Osteoblast (primary cell): ENCODE data around the gene RBFOX2. TPM values are rescaled to one million over a fixed set of nuclear protein-coding genes. Genes with fewer than 3 reads are reported as not detected.

Experiments used
- DNase-seq: peaks from one replicate; pipeline ENCODE4 v3.0.0; 2011; ENCODE audit warnings: low spot score, mixed read lengths; ENCODE audit not compliant: insufficient read length; ENCODE audit errors: missing footprints
- H2AFZ ChIP-seq: 2 replicates; pipeline ENCODE4 v1.6.0; 2011; ENCODE audit warnings: mild to moderate bottlenecking, low read length
- H3K27ac ChIP-seq: 2 replicates; pipeline ENCODE4 v1.5.1; 2011; ENCODE audit warnings: mild to moderate bottlenecking, low read depth, low read length, moderate library complexity
- H3K27me3 ChIP-seq: 2 replicates; pipeline ENCODE4 v1.6.0; 2012; ENCODE audit warnings: mild to moderate bottlenecking, control low read depth, inconsistent platforms, low read length, moderate library complexity; ENCODE audit not compliant: insufficient read depth
- H3K36me3 ChIP-seq: 2 replicates; pipeline ENCODE4 v1.5.1; 2011; ENCODE audit warnings: mild to moderate bottlenecking, low read length, control low read depth, moderate library complexity; ENCODE audit not compliant: insufficient read depth
- H3K4me1 ChIP-seq: 2 replicates; pipeline ENCODE4 v1.5.1; 2011; ENCODE audit warnings: mild to moderate bottlenecking, low read length, control low read depth, moderate library complexity; ENCODE audit not compliant: insufficient read depth
- H3K4me2 ChIP-seq: 2 replicates; pipeline ENCODE4 v1.6.0; 2011; ENCODE audit warnings: mild to moderate bottlenecking, low read length; ENCODE audit not compliant: insufficient read depth
- H3K4me3 ChIP-seq: fragments of 200-600 bp; sonication (generic); 3 replicates; pipeline ENCODE4 v1.5.1; 2012; ENCODE audit warnings: mild to moderate bottlenecking, low read length, inconsistent platforms; ENCODE audit not compliant: insufficient read depth
- H3K79me2 ChIP-seq: 2 replicates; pipeline ENCODE4 v1.6.0; 2012; ENCODE audit warnings: mild to moderate bottlenecking, low read length, control low read depth, inconsistent platforms; ENCODE audit not compliant: insufficient read depth
- H3K9me3 ChIP-seq: 2 replicates; pipeline ENCODE4 v1.5.1; 2011; ENCODE audit warnings: low read depth, low read length, control low read depth
- H4K20me1 ChIP-seq: 2 replicates; pipeline ENCODE4 v1.6.0; 2012; ENCODE audit warnings: mild to moderate bottlenecking, low read length, control low read depth; ENCODE audit not compliant: insufficient read depth
- CTCF ChIP-seq: IDR thresholded peaks from 2 replicates; pipeline ENCODE4 v1.5.1; 2011; ENCODE audit warnings: mild to moderate bottlenecking, low read depth, low read length, moderate library complexity; ENCODE audit errors: extremely low read depth
- total RNA-seq: library from RNA; depleted of rRNA; stranded (reverse); fragments of >200 nt; gene quantifications from 2 replicates; pipeline ENCODE4 v1.2.3, GENCODE V29; 2012

The RBFOX2 gene
- total RNA-seq, 1 donor: 171 TPM

GRCh38 chr22:35782504-35782903, 246.1 kb downstream of the RBFOX2 start:
- Histone ChIP-seq H3K4me1 (peaks cover 41% of the 10 kb centered on the region), H3K4me3 (no peak overlapping the region), H3K79me2 (peaks cover 78% of the 10 kb centered on the region), H4K20me1 (peaks cover 34% of the 10 kb centered on the region), H3K27ac (no peak overlapping the region), H3K27me3 (no peaks in the 10 kb centered on the region), H3K4me2 (no peak overlapping the region), H3K9me3 (no peaks in the 10 kb centered on the region), H3K36me3 (peaks cover 17% of the 10 kb centered on the region), H2AFZ (no peak overlapping the region)
- no peak for DNase-seq
- no peak for TF ChIP-seq CTCF

GRCh38 chr22:35781898-35782297, 246.7 kb downstream of the RBFOX2 start:
- Histone ChIP-seq H3K79me2 (peaks cover 71% of the 10 kb centered on the region), H3K4me3 (no peak overlapping the region), H3K36me3 (peaks cover 17% of the 10 kb centered on the region), H3K9me3 (no peaks in the 10 kb centered on the region), H3K27ac (no peak overlapping the region), H3K4me1 (peaks cover 43% of the 10 kb centered on the region), H3K27me3 (no peaks in the 10 kb centered on the region), H2AFZ (no peak overlapping the region), H4K20me1 (peaks cover 34% of the 10 kb centered on the region), H3K4me2 (no peak overlapping the region)
- no peak for TF ChIP-seq CTCF
- DNase-seq: no peak

- Histone ChIP-seq H3K4me1 (peaks cover 13% of the 10 kb centered on the region), H3K9me3 (no peaks in the 10 kb centered on the region), H3K4me2 (peak overlapping the region; percentile 63), H3K27ac (peak overlapping the region; percentile 38), H4K20me1 (peaks cover 6% of the 10 kb centered on the region), H2AFZ (no peak overlapping the region), H3K36me3 (peaks cover 20% of the 10 kb centered on the region), H3K4me3 (peak overlapping the region; percentile 20), H3K27me3 (no peaks in the 10 kb centered on the region), H3K79me2 (peaks cover 50% of the 10 kb centered on the region)
- no peak for TF ChIP-seq CTCF
- peak; percentile 78 for DNase-seq
Observed at GRCh38 chr22:35777335-35777975, 251.2 kb downstream of the RBFOX2 start.

GRCh38 chr22:35775339-35775738, 253.3 kb downstream of the RBFOX2 start:
- Histone ChIP-seq H3K4me3 (no peak overlapping the region), H3K27me3 (no peaks in the 10 kb centered on the region), H4K20me1 (no peaks in the 10 kb centered on the region), H3K27ac (no peak overlapping the region), H3K4me2 (no peak overlapping the region), H3K36me3 (peaks cover 18% of the 10 kb centered on the region), H2AFZ (no peak overlapping the region), H3K9me3 (no peaks in the 10 kb centered on the region), H3K79me2 (peaks cover 33% of the 10 kb centered on the region), H3K4me1 (peaks cover 13% of the 10 kb centered on the region)
- TF ChIP-seq CTCF: no peak
- no peak for DNase-seq
